ENCODE results near the gene ZNF787. TPM values are rescaled to one million over a fixed set of nuclear protein-coding genes. Genes with fewer than 3 reads are reported as not detected.

The ZNF787 gene
- total RNA-seq, 1 experiment from 2014 or later, result 54.6 TPM

DNA sequence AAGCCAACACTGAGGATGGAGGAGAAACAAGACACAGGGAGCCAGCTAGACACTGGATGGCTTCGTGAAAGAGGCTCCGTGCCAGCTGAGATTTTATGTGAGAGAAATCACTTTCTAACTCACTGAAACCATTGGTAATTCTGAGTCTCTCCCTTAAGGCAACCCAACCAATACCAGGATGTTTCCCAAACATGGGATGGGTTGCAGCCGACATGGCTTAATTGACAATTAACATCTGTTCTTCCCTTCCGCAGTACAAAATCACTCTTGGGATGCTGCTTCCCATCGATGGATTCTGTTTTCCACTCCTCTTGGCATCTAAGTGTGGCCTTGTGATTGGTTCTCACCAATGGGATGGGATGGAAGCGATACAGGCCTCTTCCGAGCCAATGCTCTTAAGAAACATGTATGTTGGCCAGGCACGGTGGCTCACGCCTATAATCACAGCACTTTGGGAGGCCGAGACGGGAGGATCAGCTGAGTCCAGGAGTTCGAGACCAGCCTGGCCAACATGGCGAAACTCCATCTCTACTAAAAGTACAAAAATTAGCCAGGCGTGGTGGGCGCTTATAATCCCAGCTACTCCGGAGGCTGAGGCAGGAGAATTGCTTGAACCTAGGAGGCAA lies 2.3 kb upstream of the ZNF787 start:
- Mint-ChIP-seq H3K4me3 (no peak overlapping the region), H3K27ac (no peak overlapping the region), H3K9me3 (peaks cover 0 to 1% of the 10 kb centered on the region in 2 experiments; a peak in 2 of 5 replicates), H3K27me3 (ENCODE audit: low read depth) (no peaks in the 10 kb centered on the region; the same call in 1 of the 2 replicates), H3K36me3 (ENCODE audit: insufficient read depth in 1 of 3, low read depth in 3 of 3) (peaks cover 5 to 11% (median 7%) of the 10 kb centered on the region in 3 experiments; a peak in 6 of 7 replicates), H3K4me1 (peaks cover 21% of the 10 kb centered on the region in 2 experiments)
- Histone ChIP-seq H3K79me1 (ENCODE audit: insufficient read depth, low read depth, low read length, poor library complexity, severe bottlenecking) (peaks cover 8% of the 10 kb centered on the region), H4K91ac (ENCODE audit: insufficient read length, low read depth, low read length) (no peak overlapping the region), H3K9ac (ENCODE audit: extremely low read depth, insufficient read length, low read length) (no peak overlapping the region), H3K23me2 (ENCODE audit: insufficient read length, low read depth, low read length, poor library complexity, severe bottlenecking) (peaks cover 7% of the 10 kb centered on the region), H3K27me3 (ENCODE audit: insufficient read depth, low read length) (no peaks in the 10 kb centered on the region; the same call in 1 of the 2 replicates), H3K4me1 (ENCODE audit: insufficient read depth, low read length) (peaks cover 2% of the 10 kb centered on the region; the same call in 1 of the 2 replicates), H3K18ac (ENCODE audit: insufficient read length, low read depth, low read length) (no peak overlapping the region), H3K79me2 (ENCODE audit: insufficient read depth, low read length) (peaks cover 20% of the 10 kb centered on the region), H4K8ac (replicated peaks; ENCODE audit: insufficient read length, low read depth, low read length) (no peak overlapping the region), H3K56ac (ENCODE audit: insufficient read length, low read depth, low read length) (no peak overlapping the region), H4K20me1 (ENCODE audit: control insufficient read depth, insufficient read depth, insufficient read length) (no peaks in the 10 kb centered on the region), H2BK15ac (ENCODE audit: low read depth, low read length) (no peak overlapping the region), H2BK5ac (ENCODE audit: insufficient read length, low read length) (no peak overlapping the region), H2BK12ac (ENCODE audit: insufficient read length, low read depth, low read length) (no peak overlapping the region), H2BK20ac (ENCODE audit: low read depth, low read length, poor library complexity, severe bottlenecking) (no peak overlapping the region), H3K14ac (ENCODE audit: insufficient read depth, low read length) (no peak overlapping the region), H2AFZ (ENCODE audit: low read length) (no peak overlapping the region), H3T11ph (ENCODE audit: low read length) (no peak overlapping the region), H3K23ac (ENCODE audit: insufficient read length, low read depth, low read length) (no peak overlapping the region), H2AK5ac (ENCODE audit: insufficient read length, low read length) (no peak overlapping the region), H4K5ac (ENCODE audit: insufficient read length, low read depth, low read length) (no peak overlapping the region), H3K4ac (ENCODE audit: low read depth, low read length) (no peak overlapping the region), H2BK120ac (ENCODE audit: low read depth, low read length, poor library complexity, severe bottlenecking) (no peak overlapping the region), H3K27ac (ENCODE audit: insufficient read length, low read depth, low read length) (no peak overlapping the region), H3K4me2 (ENCODE audit: insufficient read depth, insufficient read length, low read length) (no peak overlapping the region), H3K9me3 (ENCODE audit: control insufficient read depth, low read depth, low read length) (no peaks in the 10 kb centered on the region)
- no peak for DNase-seq
- no CpG with 5 or more reads among the region's 16 CpGs for WGBS (ENCODE audit: extremely low coverage, insufficient read length, low lambda C conversion rate)
- TF ChIP-seq, protein P1, sequence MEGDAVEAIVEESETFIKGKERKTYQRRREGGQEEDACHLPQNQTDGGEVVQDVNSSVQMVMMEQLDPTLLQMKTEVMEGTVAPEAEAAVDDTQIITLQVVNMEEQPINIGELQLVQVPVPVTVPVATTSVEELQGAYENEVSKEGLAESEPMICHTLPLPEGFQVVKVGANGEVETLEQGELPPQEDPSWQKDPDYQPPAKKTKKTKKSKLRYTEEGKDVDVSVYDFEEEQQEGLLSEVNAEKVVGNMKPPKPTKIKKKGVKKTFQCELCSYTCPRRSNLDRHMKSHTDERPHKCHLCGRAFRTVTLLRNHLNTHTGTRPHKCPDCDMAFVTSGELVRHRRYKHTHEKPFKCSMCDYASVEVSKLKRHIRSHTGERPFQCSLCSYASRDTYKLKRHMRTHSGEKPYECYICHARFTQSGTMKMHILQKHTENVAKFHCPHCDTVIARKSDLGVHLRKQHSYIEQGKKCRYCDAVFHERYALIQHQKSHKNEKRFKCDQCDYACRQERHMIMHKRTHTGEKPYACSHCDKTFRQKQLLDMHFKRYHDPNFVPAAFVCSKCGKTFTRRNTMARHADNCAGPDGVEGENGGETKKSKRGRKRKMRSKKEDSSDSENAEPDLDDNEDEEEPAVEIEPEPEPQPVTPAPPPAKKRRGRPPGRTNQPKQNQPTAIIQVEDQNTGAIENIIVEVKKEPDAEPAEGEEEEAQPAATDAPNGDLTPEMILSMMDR (conservative IDR thresholded peaks at IDR 0.05), result no peak
